Coronary artery (tissue), 2 donors: ENCODE measurements around the gene DNAJB4.

ENCODE experiments used
- DNase-seq: peaks from one replicate; pipeline ENCODE4 v3.0.0-alpha.2; 2017; ENCODE audit warnings: low spot score
- H3K27ac ChIP-seq, 2 donors: fragments of 200-600 bp; sonication (generic); one replicate each; pipeline ENCODE4 v1.5.1; 2016 to 2019
- H3K4me3 ChIP-seq: fragments of 200-600 bp; sonication (generic); 2 replicates; pipeline ENCODE4 v1.5.1; 2016; ENCODE audit warnings: mild to moderate bottlenecking, moderate library complexity
- CTCF ChIP-seq: fragments of 200-600 bp; sonication (generic); IDR thresholded peaks from one replicate; pipeline ENCODE4 v1.5.1; 2019; ENCODE audit warnings: antibody characterized with exemption

DNAJB4 gene

GRCh38 chr1:78045926-78046778, 41.4 kb downstream of the DNAJB4 start, which contains the start of gene GIPC2:
Gene GIPC2, plus strand, starts transcription at chr1:78045966. Its CDS starts 129 bp downstream, at chr1:78046095.
- peak within 1 kb of the TSS; percentile 61 to 75 for H3K27ac ChIP-seq
- H3K4me3 ChIP-seq = peak within 1 kb of the TSS; percentile 85
- TF ChIP-seq CTCF = no peak
- DNase-seq = no peak

GRCh38 chr1:78047106-78047505, 42.4 kb downstream of the DNAJB4 start:
- H3K4me3 ChIP-seq = peak overlapping the region; percentile 85
- no peak for DNase-seq
- peak overlapping the region in 1 of 2 donors; percentile 75 for H3K27ac ChIP-seq
- TF ChIP-seq CTCF = no peak

- DNase-seq = no peak
- Histone ChIP-seq H3K27ac (no peak overlapping the region), H3K4me3 (no peak overlapping the region)
- no peak for TF ChIP-seq CTCF
Measured at GRCh38 chr1:78047631-78048030, 42.9 kb downstream of the DNAJB4 start.

- no peak overlapping the region for H3K4me3 ChIP-seq
- TF ChIP-seq CTCF = no peak
- no peak overlapping the region for H3K27ac ChIP-seq
- DNase-seq = no peak
Measured at GRCh38 chr1:78048446-78048845, 43.7 kb downstream of the DNAJB4 start.

- Histone ChIP-seq H3K27ac (no peak overlapping the region), H3K4me3 (no peak overlapping the region)
- no peak for DNase-seq
- TF ChIP-seq CTCF = no peak
Measured at GRCh38 chr1:78049396-78049795, 44.7 kb downstream of the DNAJB4 start.

GRCh38 chr1:78051005-78051404, 46.3 kb downstream of the DNAJB4 start:
- TF ChIP-seq CTCF = no peak
- Histone ChIP-seq H3K4me3 (no peak overlapping the region), H3K27ac (no peak overlapping the region)
- DNase-seq = no peak
